T-helper 2 cell treated with Interferon-gamma antibody and Interleukin-4, amounts not matched to agents 5 μg/mL and 100 μg/mL, for 36 hours (primary cell): ENCODE results near the gene CARS1.

Experiments used
- DNase-seq: peaks from one replicate; pipeline ENCODE4 v3.0.0; 2021; ENCODE audit warnings: low spot score
- H3K27ac Mint-ChIP-seq: one replicate; pipeline ENCODE4 v1.8.0; 2021; ENCODE audit warnings: mild to moderate bottlenecking, mixed read lengths
- H3K27me3 Mint-ChIP-seq: one replicate; pipeline ENCODE4 v1.8.0; 2021; ENCODE audit warnings: low read depth, mixed read lengths
- H3K36me3 Mint-ChIP-seq: one replicate; pipeline ENCODE4 v1.8.0; 2021; ENCODE audit warnings: low read depth, mixed read lengths
- H3K4me1 Mint-ChIP-seq: one replicate; pipeline ENCODE4 v1.8.0; 2021; ENCODE audit warnings: low read depth, mixed read lengths
- H3K4me3 Mint-ChIP-seq: one replicate; pipeline ENCODE4 v1.8.0; 2022; ENCODE audit warnings: mild to moderate bottlenecking, moderate library complexity, mixed read lengths
- H3K9me3 Mint-ChIP-seq: one replicate; pipeline ENCODE4 v1.8.0; 2021; ENCODE audit warnings: mixed read lengths

CARS1 gene

DNA sequence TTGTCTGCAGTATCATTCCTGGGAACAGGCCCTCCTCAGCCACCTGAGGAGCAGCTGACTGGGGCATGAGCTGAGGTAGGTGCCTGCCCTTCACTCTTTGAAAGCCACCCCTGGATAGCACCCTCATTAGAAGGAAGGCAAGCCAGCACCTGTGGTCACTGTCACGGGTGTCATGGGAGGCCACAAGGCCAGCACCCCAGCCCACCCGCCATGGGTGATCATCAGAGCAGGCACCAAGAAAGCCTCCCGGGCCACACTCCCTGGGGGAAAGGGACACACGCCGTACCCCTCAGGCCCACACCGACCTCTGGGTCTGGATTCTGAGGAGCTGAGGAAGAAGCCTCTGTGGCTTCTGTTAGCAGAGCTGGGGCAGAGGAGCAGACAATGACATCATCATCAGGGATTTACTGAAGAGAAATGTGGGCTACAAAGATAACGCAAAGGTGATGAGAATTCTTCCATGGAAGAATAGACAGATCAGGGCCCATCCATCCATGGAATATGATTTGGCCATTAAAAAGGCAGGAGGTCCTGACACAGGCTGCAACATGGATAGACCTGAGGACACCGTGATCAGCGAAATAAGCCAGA, 48.4 kb downstream of the CARS1 start:
- Mint-ChIP-seq H3K36me3 (peaks cover 46% of the 10 kb centered on the region), H3K9me3 (no peaks in the 10 kb centered on the region), H3K27me3 (no peaks in the 10 kb centered on the region), H3K4me1 (peaks cover 20% of the 10 kb centered on the region), H3K27ac (peak overlapping the region; percentile 85), H3K4me3 (no peak overlapping the region)
- DNase-seq, result no peak

DNA sequence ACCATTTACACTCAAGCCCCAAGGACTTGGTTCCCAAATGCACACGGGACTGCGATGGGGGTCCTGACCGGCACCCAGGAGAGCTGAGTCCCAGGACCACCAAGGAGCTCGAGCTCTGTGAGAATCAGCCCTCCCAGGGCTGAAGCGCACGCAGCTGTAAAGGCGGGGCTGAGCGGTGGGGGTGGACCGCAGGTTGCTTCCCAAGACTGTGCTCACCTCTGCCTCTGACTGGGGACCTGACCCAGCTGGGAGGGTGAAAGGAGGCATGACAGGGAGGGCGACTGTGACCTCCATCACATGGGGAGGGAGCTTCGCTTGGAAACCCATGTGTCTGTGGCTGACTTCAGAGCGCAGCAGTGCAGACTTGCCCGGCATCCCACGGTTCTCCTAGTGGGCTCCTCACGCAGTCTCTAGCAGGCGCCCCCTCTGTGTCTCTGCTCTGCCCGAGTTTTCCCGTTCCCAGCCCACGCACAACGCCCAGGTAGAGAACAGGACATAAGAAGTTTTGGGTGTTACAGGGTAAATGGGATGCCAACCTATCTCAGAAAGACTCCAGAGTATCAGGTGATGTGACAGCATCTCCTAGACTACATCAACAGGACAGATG, 49.7 kb downstream of the CARS1 start:
- H3K27me3 Mint-ChIP-seq, result no peaks in the 10 kb centered on the region
- H3K4me1 Mint-ChIP-seq, result peaks cover 16% of the 10 kb centered on the region
- DNase-seq, result no peak
- H3K9me3 Mint-ChIP-seq, result no peaks in the 10 kb centered on the region
- H3K27ac Mint-ChIP-seq, result peak overlapping the region; percentile 26
- no peak overlapping the region for H3K4me3 Mint-ChIP-seq
- peaks cover 51% of the 10 kb centered on the region for H3K36me3 Mint-ChIP-seq

GRCh38 chr11:3006505-3007260, 50.5 kb downstream of the CARS1 start:
- Mint-ChIP-seq H3K27me3 (no peaks in the 10 kb centered on the region), H3K4me1 (peaks cover 14% of the 10 kb centered on the region), H3K9me3 (no peaks in the 10 kb centered on the region), H3K36me3 (peaks cover 50% of the 10 kb centered on the region), H3K4me3 (no peak overlapping the region), H3K27ac (no peak overlapping the region)
- no peak for DNase-seq

- Mint-ChIP-seq H3K27me3 (no peaks in the 10 kb centered on the region), H3K9me3 (no peaks in the 10 kb centered on the region), H3K4me1 (peaks cover 6% of the 10 kb centered on the region), H3K4me3 (no peak overlapping the region), H3K36me3 (peaks cover 50% of the 10 kb centered on the region), H3K27ac (no peak overlapping the region)
- no peak for DNase-seq
These were observed 52.7 kb downstream of the CARS1 start for GRCh38 chr11:3004481-3004880.

GRCh38 chr11:3003396-3004231, 53.6 kb downstream of the CARS1 start:
- H3K36me3 Mint-ChIP-seq, result peaks cover 43% of the 10 kb centered on the region
- H3K9me3 Mint-ChIP-seq, result no peaks in the 10 kb centered on the region
- DNase-seq, result no peak
- no peaks in the 10 kb centered on the region for H3K27me3 Mint-ChIP-seq
- H3K27ac Mint-ChIP-seq, result peak overlapping the region; percentile 34
- H3K4me3 Mint-ChIP-seq, result no peak overlapping the region
- peaks cover 2% of the 10 kb centered on the region for H3K4me1 Mint-ChIP-seq

DNA sequence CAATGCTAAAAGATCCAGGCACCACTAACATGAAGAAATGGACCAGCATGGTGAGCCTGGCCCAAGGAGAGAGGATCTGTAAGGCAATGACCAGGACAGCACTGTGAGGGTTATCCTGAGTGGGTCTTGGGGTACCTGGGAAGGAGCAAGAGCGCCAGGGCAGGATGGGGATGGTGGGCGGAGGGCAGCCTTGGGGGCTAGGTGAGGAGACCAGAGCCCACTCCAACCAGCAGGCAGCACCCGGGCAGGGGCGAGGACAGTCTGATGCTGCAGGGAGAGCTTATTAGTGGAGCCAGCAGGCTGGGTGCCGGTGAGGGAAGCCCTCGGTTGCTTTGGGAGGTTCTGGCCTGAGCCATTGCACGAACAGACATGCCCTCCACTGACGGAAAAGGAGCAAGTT, 54.4 kb downstream of the CARS1 start:
- Mint-ChIP-seq H3K36me3 (peaks cover 40% of the 10 kb centered on the region), H3K27ac (no peak overlapping the region), H3K4me1 (peaks cover 2% of the 10 kb centered on the region), H3K4me3 (no peak overlapping the region), H3K27me3 (no peaks in the 10 kb centered on the region), H3K9me3 (no peaks in the 10 kb centered on the region)
- DNase-seq, result no peak

- no peak overlapping the region for H3K27ac Mint-ChIP-seq
- no peak overlapping the region for H3K4me3 Mint-ChIP-seq
- H3K27me3 Mint-ChIP-seq, result no peaks in the 10 kb centered on the region
- peaks cover 37% of the 10 kb centered on the region for H3K36me3 Mint-ChIP-seq
- no peak for DNase-seq
- H3K9me3 Mint-ChIP-seq, result no peaks in the 10 kb centered on the region
- peaks cover 2% of the 10 kb centered on the region for H3K4me1 Mint-ChIP-seq
These were observed 54.8 kb downstream of the CARS1 start for GRCh38 chr11:3002351-3002861.

DNA sequence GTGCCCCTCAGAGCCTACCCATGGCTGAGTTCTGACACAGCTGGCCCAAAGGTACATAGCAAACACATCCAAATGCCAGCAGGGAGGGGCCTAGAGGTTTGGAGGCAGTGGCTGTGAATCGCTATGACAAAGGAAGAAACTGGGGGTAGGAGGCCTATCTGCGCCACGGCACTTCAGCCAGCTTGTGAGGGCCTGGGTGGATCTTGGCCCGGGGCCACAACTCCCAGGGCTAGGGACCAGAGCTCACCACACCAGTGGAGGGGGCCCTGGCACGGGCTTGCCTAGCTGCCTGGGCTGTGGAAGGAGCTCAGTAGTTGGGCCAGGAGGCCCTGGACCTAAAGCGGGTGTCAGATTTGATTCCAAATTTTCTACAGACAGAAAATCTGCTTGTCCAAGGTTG, 55.7 kb downstream of the CARS1 start:
- peaks cover 2% of the 10 kb centered on the region for H3K4me1 Mint-ChIP-seq
- H3K36me3 Mint-ChIP-seq, result peaks cover 37% of the 10 kb centered on the region
- peak overlapping the region; percentile 28 for H3K27ac Mint-ChIP-seq
- no peaks in the 10 kb centered on the region for H3K9me3 Mint-ChIP-seq
- H3K27me3 Mint-ChIP-seq, result no peaks in the 10 kb centered on the region
- H3K4me3 Mint-ChIP-seq, result no peak overlapping the region
- no peak for DNase-seq

GRCh38 chr11:3000032-3000961, 56.9 kb downstream of the CARS1 start:
- no peak overlapping the region for H3K27ac Mint-ChIP-seq
- H3K36me3 Mint-ChIP-seq, result peaks cover 32% of the 10 kb centered on the region
- no peak for DNase-seq
- no peaks in the 10 kb centered on the region for H3K4me1 Mint-ChIP-seq
- no peaks in the 10 kb centered on the region for H3K9me3 Mint-ChIP-seq
- no peaks in the 10 kb centered on the region for H3K27me3 Mint-ChIP-seq
- H3K4me3 Mint-ChIP-seq, result no peak overlapping the region

GRCh38 chr11:2999464-2999998, 57.7 kb downstream of the CARS1 start:
- Mint-ChIP-seq H3K27ac (no peak overlapping the region), H3K36me3 (peaks cover 31% of the 10 kb centered on the region), H3K27me3 (no peaks in the 10 kb centered on the region), H3K4me1 (no peaks in the 10 kb centered on the region), H3K4me3 (no peak overlapping the region), H3K9me3 (no peaks in the 10 kb centered on the region)
- DNase-seq, result no peak

GRCh38 chr11:2998073-2998850, 59.0 kb downstream of the CARS1 start:
- Mint-ChIP-seq H3K9me3 (no peaks in the 10 kb centered on the region), H3K4me1 (no peaks in the 10 kb centered on the region), H3K36me3 (peaks cover 24% of the 10 kb centered on the region), H3K4me3 (no peak overlapping the region), H3K27ac (no peak overlapping the region), H3K27me3 (no peaks in the 10 kb centered on the region)
- DNase-seq, result no peak

- H3K36me3 Mint-ChIP-seq, result peaks cover 17% of the 10 kb centered on the region
- DNase-seq, result no peak
- H3K4me1 Mint-ChIP-seq, result no peaks in the 10 kb centered on the region
- no peak overlapping the region for H3K27ac Mint-ChIP-seq
- no peak overlapping the region for H3K4me3 Mint-ChIP-seq
- no peaks in the 10 kb centered on the region for H3K9me3 Mint-ChIP-seq
- no peaks in the 10 kb centered on the region for H3K27me3 Mint-ChIP-seq
These were observed 59.8 kb downstream of the CARS1 start for GRCh38 chr11:2997406-2997805.
